Ascending aorta (tissue), 2 donors: ENCODE data around the gene MRPS34. TPM values are rescaled to one million over a fixed set of nuclear protein-coding genes. Genes with fewer than 3 reads are reported as not detected.

Experiments
- DNase-seq, 2 donors: peaks; one replicate each; pipeline ENCODE4 v3.0.0-alpha.2; 2019; ENCODE audit warnings: low spot score in 2 of 2
- H3K27ac ChIP-seq, 2 donors: fragments of 200-600 bp; sonication (generic); one replicate each; pipeline ENCODE4 v1.5.1; 2016 to 2017; ENCODE audit warnings: mild to moderate bottlenecking in 1 of 2
- H3K27me3 ChIP-seq: fragments of 200-600 bp; sonication (generic); one replicate; pipeline ENCODE4 v1.5.1; 2017
- H3K36me3 ChIP-seq, 2 donors: fragments of 200-600 bp; sonication (generic); one replicate each; pipeline ENCODE4 v1.5.1; 2016
- H3K4me1 ChIP-seq, 2 donors: fragments of 200-600 bp; sonication (generic); one replicate each; pipeline ENCODE4 v1.5.1; 2016 to 2017; ENCODE audit warnings: mild to moderate bottlenecking in 1 of 2
- H3K4me3 ChIP-seq, 2 donors: fragments of 200-600 bp; sonication (generic); one replicate each; pipeline ENCODE4 v1.5.1; 2016 to 2017; ENCODE audit warnings: mild to moderate bottlenecking in 1 of 2
- H3K9me3 ChIP-seq, 2 donors: fragments of 200-600 bp; sonication (generic); one replicate each; pipeline ENCODE4 v1.5.1; 2016
- CTCF ChIP-seq, 3 experiments: fragments of 200-600 bp in 2 of 3; fragments of 450-650 bp in 1 of 3; sonication (generic) in 2 of 3; IDR thresholded peaks; one replicate each; pipeline ENCODE4 v1.5.1; 2016 to 2019; ENCODE audit warnings: antibody characterized with exemption in 3 of 3, mild to moderate bottlenecking in 1 of 3, moderate library complexity in 1 of 3
- intact Hi-C: fragments of 100-400 bp; cut with DNase I; formaldehyde crosslinking; loops from one replicate; pipeline ENCODE4 v1.15.1; 2023
- total RNA-seq: library from RNA; depleted of rRNA; stranded (reverse); fragments of >200 nt; gene quantifications from one replicate; pipeline ENCODE4 v1.1.0, GENCODE V29; 2016

Gene MRPS34
- total RNA-seq, 1 donor from 2014 or later = 170 TPM

DNA sequence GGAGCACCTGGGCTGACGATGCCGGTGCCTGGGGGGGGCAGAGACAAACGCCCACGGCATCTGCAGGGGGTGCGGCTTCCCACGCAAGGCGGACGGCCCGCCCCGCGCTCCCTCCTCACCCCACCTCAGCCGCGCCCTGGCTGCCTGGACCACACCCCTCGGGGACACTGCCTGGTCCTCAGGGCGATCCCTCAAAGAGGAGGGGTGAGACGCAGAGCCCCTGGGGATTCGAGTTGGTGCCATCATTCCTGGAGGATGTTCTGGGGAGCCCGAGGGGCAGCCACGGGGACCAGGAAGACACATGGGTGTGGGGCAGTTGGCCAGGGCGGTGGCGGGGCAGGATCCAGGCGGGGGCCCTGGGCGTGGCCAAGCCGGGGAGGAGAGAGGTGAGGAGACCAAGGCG, 16.7 kb upstream of the MRPS34 start:
- peak in 1 of 2 donors; percentile 55 for DNase-seq

DNA sequence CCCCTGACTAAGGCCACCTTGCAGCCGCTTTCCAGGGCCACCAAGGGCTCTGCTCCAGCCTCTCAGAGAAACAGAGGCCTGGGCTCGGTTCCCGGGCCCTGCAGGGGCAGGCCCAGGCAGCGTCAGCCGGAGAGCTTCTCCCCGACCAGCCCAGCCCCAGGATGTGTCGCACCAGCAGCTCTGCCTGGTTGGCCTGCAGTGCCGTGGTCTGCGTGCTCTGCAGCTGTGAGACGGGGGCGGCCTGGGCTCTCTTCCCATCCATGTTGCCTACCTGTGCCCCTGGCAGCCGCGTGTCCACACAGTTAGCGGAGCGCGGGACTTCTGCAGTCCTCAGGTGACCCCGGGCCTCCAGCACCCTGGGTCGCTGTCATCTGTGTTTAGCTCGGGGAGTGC, 15.8 kb upstream of the MRPS34 start:
- DNase-seq = peak; percentile 2 to 60
- Histone ChIP-seq H3K27ac (no peak overlapping the region), H3K4me3 (no peak overlapping the region), H3K4me1 (peaks cover 5 to 15% of the 10 kb centered on the region in 2 donors), H3K9me3 (no peaks in the 10 kb centered on the region), H3K36me3 (peaks cover 37 to 49% of the 10 kb centered on the region in 2 donors), H3K27me3 (no peaks in the 10 kb centered on the region)
- TF ChIP-seq CTCF (IDR thresholded peaks at IDR 0.05) = no peak
- intact Hi-C loops = no loop called here

More for the DNA sequence above, 16.7 kb upstream of the MRPS34 start:
- intact Hi-C loops = no loop called here
- Histone ChIP-seq H3K9me3 (no peaks in the 10 kb centered on the region), H3K27me3 (no peaks in the 10 kb centered on the region), H3K27ac (no peak overlapping the region), H3K4me3 (no peak overlapping the region), H3K4me1 (peaks cover 0 to 6% of the 10 kb centered on the region in 2 donors), H3K36me3 (peaks cover 37 to 49% of the 10 kb centered on the region in 2 donors)
- no peak for TF ChIP-seq CTCF (IDR thresholded peaks at IDR 0.05)

DNA sequence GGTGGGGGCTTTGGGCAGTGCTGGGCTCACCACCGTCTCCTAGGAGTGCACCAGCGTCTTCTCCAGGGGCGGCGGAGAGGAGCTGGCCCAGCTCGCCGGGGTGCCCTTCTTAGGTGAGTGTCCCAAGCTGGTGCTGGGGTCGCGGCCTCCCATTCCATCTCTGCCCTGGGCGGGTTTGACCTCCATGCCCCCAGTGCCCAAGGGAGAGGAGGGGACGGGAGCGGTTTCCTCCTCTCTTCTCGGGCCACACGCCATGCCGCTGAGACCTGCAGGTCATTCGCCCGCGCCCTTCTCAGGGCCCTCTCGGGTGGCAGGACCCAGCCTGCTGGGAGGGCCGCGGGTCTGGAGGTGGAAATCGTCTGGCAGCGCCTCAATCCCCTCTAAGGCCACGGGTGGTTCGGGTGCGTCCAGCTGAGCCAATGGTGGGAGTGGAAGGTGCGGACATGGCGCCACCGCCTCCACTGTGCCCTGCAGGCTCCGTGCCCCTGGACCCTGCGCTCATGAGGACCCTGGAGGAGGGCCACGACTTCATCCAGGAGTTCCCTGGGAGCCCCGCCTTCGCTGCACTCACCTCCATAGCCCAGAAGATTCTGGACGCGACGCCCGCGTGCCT, 15.3 kb upstream of the MRPS34 start:
- Histone ChIP-seq H3K4me3 (no peak overlapping the region), H3K27ac (no peak overlapping the region), H3K36me3 (peaks cover 37 to 49% of the 10 kb centered on the region in 2 donors), H3K9me3 (no peaks in the 10 kb centered on the region), H3K4me1 (peaks cover 5 to 15% of the 10 kb centered on the region in 2 donors), H3K27me3 (no peaks in the 10 kb centered on the region)
- intact Hi-C loops = no loop called here
- DNase-seq = peak in 1 of 2 donors; percentile 57
- TF ChIP-seq CTCF (IDR thresholded peaks at IDR 0.05) = no peak

DNA sequence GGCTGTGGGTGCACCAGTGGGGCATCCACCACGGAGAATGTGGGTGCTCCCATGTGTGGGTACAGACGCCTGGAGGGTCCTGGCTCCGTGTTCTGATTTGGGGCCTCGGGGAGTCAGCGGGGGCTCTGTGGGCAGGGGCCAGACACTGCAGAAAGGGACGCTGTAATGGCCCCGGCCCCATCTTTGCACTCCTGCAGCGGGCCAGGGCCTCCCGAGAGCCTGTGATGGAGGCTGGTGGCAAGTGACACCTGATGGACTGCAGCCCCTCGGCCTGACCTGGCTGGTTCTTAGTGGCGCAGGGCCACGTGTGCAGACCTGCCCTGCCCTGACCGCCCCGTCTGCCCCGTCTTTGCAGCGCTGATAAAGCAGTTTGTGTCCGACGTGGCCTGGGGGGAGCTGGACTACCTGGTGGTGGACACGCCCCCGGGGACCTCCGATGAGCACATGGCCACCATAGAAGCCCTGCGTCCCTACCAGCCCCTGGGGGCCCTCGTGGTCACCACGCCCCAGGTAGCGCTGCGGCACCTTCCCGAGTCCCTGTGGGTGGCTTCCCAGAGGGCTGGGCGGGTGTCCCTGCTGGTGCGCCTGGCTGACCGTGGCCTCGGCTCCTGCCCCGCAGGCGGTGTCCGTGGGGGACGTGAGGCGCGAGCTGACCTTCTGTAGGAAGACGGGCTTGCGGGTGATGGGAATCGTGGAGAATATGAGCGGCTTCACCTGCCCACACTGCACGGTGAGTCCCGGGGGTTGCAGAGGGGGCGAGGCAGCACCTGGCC, 14.6 kb upstream of the MRPS34 start:
- Histone ChIP-seq H3K4me1 (peaks cover 5 to 15% of the 10 kb centered on the region in 2 donors), H3K36me3 (peaks cover 37 to 49% of the 10 kb centered on the region in 2 donors), H3K9me3 (no peaks in the 10 kb centered on the region), H3K4me3 (no peak overlapping the region), H3K27me3 (no peaks in the 10 kb centered on the region), H3K27ac (no peak overlapping the region)
- intact Hi-C loops = no loop called here
- DNase-seq = peak; percentile 5 to 59
- no peak for TF ChIP-seq CTCF (IDR thresholded peaks at IDR 0.05)

- DNase-seq = no peak
- TF ChIP-seq CTCF (IDR thresholded peaks at IDR 0.05) = no peak
- intact Hi-C loops = no loop called here
- H3K27ac ChIP-seq = no peak overlapping the region
- no peaks in the 10 kb centered on the region for H3K9me3 ChIP-seq
- no peak overlapping the region for H3K4me3 ChIP-seq
- H3K27me3 ChIP-seq = no peaks in the 10 kb centered on the region
- peaks cover 5 to 15% of the 10 kb centered on the region in 2 donors for H3K4me1 ChIP-seq
- peaks cover 37 to 49% of the 10 kb centered on the region in 2 donors for H3K36me3 ChIP-seq
Measured at GRCh38 chr16:1787056-1787321, 14.1 kb upstream of the MRPS34 start.
